ENCODE measurements around the gene SGCD.

SGCD gene

DNA sequence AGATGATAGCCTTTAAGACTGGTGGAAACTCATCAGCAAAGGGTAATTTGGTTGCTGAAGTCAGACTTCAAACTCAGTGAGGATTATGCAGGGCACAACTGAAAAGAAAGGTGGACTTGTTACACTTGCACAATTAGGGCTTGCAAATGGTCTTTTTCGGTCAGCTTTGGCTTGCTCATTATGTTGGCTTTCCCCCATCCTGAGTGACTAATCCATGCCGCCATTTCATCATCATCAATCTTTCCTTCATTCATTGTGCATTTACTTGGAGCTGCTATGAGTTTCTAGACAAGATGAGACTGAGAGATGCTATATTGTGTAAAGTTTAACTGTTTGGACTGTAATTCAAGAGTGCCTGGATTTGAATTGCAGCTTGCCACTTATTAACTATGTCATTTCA, 388.3 kb downstream of the SGCD start:
- no peak for DNase-seq

DNA sequence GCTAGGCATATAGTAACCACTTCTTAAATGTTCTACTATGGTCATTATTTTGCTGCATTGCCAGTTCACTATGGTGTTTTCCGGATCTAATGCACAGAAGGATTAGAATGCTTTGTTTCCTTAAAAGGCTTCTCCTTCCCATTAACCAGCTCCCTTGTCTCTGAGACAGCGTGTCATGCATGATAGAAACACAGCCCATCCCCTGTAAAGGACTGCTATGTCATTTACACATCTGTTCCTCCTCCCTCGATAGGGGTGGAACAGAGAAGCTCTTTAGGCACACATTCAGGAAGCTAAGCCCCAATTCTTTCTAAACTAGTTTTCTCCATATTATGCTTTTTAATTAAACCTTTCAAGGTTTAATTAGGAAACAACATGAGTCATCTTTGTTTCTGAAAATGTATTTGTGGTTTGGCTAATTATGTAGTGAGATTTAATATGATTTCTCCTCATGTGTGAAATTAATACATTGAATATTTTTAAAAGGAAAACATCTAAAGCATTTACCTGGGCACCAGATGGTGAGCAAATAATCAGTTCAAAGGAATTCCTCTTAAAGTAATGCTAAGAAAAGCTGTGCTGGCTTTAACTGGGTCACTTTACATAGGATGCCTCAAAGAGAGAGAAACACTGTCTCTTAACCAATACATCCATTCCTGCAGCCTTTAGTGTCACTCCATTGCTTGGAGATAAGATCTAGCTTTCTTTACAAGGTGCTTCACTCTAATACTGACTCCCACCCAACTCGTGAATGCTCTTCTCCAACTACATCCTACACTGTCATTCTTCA, 389.8 kb downstream of the SGCD start:
- no peak for DNase-seq

DNA sequence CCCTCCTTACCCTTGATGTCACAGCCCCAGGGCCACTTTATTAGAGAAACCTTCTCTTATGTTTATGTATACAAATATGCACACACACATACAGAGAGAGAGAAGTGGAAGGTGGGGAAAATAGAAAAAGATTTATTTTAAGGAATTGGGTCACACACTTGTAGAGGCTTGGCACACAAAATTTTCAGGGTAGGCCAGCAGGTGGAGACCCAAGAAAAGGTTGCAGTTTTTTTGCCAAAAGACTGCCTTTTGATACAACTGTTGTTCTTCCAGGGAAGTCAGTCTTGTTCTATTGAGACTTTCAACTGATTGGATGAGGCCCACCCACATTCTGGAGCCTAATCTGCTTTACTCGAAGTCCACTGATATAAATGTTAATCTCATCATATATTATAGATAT, 392.0 kb downstream of the SGCD start:
- no peak for DNase-seq

DNA sequence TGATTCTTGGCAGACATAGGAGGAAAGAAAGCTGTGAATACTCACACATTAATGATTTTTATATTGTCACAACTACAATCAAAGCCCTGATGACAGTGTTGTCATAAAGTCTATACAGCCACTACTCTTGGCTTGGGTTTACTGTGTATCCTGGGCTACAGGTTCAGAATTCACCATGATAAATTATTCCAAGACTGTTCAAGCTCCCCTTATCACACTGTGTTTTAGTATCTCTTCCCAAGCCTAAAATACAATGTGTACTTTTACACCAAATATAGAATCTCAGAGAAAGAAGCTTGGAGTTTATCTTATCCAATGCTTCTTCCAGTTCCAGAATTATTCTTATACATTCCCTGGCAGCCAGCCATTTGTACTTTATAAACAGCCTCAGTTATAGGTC, 395.4 kb downstream of the SGCD start:
- DNase-seq = no peak

DNA sequence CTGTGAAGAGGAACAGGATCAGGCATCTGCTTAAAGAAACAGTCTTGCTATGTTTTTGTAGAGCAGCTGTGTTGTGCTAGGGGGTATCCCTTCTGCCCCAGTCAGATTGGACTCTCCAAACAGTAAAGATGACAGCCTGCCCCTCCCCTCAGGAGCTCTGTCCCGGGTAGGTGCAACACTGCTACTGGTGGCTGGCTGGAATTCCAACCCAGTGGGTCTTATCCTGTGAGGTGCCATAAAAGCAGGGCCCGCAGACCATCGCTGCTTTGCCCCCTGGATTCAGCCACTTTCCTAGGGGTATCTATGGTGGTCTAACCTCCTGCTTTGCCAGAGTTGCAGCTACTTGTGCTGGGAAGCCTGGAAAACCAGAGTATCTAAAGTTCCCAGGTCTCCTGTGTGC, 408.5 kb downstream of the SGCD start:
- DNase-seq = no peak

DNA sequence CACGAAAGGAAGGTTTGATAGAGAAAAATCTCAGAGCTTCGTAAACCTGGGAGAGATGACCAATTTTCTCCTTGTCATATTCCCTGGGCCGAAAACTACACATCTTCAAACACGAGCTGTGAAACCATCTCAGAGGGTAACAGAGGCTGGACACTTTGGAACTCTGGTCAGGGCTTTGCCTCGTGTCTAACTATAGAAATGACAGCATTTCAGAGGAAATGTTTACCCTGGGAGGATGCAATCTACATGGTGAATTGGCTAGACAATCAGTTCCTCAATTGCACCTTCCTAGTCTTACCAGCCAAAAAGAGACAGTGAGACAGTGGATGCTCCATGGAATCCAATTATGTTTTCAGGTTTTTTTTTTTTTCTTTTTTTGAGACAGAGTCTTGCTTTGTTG, 414.6 kb downstream of the SGCD start:
- no peak for DNase-seq

DNA sequence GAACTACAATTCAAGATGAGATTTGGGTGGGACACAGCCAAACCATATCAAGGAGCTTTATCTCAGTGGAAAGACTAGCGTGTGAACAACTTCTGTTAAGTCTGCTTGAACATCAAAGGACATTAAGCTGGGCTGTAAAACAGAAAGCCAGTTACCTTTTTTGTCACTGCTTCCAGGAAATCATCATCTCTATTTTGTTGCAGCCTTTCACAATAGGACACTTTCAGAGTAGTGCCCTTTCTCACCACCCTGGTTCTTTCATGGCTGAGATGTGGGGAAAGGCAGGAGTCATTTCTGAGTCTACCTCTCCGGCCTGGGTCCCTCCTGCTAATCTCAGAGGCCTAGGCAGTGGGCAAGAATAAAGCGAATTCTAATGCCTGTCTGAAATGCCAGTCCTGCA, 426.9 kb downstream of the SGCD start:
- peak; percentile 20 to 27 for DNase-seq

DNA sequence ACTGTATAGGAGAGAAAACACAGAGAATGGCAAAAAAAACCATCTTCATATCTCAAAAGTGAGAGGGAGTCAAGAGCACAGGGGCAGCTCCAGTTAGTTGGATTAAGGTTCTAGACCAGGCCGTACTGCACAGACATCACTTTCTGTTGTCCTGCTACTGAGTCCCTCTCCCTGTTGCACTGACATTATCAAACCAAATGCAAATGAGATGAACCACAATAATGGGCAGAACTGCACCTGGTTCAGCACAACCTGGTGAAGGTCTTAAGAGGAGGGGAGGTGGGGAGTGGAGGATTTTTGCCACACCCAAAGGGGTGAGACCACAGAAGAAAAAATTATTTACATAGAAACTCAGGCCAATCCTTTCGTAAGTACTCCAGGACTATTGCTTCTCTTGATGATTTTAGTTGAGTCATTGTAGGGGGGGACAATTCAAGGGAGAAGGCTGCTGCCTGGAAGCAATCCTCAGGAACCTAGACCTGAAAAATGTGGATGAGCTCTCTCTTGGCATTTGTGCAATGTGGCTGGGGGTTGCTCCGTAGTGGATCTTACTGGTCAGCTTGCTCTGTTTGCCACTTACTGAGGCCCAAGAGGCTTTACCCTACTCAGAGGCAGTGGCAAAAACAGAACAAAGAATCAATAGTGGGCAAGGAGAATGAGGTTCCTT, 428.6 kb downstream of the SGCD start:
- no peak for DNase-seq

DNA sequence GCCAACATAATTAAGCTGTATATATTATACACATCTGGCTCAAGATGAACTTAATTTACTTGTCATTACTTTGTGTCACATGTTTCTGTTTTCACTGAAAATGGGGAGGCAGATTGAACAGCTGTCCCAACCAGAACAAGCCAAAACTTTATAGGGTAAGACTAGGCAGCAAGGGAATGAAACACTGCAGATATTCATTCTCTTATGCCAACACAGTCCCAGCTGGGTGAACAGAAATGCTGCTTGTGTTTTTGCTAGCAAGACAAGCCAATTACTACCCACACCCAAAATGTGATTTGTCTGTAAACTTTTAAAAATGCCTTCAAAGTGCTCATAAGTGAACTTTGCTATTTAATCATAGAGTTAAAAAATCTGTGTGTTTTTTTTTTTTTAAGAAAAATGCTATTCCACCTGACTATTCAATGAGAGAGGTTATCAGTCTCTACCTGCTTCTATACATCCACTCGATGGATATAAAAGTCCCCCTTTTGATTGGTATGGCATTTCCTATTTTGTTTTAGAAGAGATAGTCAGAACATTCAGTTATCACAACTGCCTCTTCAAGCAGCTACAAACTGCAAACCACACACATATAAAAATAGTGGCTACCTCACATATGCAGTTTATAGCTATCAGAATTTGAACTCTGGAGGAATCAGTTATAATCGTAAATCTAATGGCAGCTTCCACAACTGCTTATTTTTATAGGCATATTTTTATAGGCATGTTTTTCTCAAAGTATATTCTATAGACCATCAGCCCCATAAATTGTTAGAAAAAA, 431.2 kb downstream of the SGCD start:
- no peak for DNase-seq

DNA sequence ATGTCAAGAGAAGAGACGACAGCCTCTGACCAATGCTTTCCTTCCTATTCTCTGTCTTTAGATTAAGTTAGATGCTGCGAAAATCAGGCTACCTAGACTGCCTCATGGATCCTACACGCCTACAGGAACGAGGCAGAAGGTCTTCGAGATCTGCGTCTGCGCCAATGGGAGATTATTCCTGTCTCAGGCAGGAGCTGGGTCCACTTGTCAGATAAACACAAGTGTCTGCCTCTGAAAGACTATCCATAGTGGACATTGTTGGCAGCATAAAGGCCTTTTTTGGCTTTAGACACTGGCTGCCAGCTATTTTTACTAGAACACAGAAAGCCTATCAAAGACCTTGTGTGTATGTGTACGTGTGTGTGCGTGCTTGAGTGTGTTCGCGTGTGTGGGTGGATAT, 432.2 kb downstream of the SGCD start:
- DNase-seq = no peak

DNA sequence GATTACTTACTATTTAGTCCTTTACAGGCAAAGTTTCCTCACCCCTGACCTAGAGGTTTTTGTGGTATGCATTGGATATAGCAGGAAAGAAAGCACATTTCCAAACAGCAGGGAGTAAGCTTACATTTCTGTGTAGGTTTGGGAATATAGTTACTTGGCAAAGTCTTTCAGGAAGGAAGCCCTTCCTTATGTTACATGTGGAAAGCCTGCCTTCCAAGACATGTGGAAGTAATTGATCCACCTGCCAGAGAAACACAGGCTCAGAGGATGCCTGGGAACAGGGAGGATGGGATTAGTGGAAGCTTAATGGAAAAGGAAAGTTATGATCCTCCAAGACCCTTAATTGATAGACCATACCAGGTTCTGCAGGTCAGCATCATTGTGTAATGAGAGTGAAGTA, 435.8 kb downstream of the SGCD start:
- DNase-seq = no peak

DNA sequence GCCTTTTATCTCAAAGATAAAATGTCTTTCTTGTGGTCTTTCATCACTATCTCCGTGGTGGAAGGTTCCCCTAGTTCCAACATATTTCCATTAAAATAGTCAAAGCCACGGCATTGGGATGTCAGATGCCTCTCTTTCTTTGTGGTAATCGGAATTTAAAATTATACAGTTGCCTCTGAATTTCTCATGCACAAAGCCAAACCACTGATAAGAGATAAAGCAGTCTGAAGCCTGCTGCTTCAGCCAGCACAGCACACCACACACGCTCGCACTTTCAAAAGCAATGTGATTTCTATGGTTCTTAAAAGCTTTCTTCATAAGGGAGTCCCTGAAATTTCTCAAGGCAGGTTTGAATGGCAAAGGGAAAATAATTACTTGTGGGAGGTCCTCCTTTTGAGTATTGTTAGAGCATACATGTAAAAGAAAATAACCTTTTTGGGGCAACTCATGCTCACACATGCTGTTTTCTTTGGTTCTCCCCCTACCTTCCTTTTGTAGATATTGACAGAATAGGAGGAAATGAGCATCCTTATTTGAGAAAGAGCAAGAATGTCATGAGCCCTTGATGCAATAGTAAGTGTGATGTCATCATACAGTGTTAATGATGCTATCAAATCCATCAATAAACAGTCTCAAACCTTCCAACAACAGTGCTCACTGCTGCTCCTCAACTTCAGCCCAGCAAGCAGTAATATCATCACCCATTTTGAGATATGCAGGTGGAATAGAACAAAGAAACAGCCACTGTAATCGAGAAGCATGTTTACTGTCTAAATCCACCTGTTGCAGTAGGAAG, 437.4 kb downstream of the SGCD start:
- DNase-seq = no peak

DNA sequence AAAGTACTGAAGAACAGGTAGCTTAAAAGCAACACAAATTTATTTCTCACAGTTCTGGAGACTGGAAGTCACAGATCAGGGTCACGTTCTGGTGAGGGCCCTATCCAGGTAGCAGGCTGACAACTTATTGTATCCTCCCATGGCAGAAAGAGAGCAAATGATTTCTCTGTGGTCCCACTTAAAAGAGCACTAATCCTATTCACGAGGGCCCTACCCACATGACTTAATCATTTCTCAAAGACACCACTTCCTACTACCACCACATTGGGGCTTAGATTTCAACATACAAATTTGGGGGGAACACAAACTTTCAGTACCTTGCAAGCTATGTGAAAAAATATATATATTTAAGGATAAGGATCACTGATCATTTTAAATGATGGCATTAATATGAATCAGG, 447.3 kb downstream of the SGCD start:
- DNase-seq = no peak

DNA sequence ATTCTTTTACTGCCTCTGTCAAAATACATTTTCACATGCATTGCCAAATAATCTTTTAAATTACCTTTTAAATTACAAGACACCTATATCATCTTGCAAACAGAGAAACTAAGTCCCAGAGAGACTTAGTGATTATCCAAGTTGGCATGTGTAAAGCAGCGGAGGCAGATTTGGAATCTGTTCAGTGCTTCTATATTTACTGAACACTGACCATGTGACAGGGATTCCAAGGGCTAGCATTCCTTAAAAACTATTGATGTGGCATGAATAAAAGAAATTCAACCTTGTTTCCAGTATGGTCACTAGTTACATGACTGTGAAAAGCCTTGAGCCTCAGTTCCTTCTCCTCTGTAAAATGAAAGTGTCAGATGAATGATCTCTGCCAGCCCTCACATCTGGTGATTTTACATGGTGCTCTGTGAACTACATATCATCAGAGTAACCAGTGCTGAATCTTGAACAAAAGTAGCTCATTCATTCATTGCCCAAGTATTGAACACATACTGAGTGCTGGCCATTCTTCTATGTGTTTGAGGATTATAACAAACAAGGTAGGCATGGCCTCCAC, 451.3 kb downstream of the SGCD start:
- DNase-seq = no peak

DNA sequence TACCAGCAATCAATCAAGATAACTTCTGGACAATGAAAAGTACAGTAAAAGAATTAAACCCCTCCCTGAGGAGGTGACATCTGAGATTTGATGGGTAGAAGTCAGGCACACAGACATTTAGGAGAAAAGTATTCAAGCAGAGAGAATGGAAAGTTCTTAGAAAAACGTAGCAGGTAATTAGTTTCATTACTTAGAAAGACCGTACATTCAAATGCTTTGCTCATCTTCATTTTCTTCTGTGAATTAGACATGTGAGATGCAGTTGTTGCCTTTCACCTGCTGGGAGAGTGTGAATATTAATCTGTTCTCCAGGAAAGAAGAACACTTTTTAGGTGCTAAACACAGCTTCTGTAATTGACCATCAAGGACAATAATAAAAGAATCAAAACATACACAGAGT, 451.8 kb downstream of the SGCD start:
- no peak for DNase-seq

DNA sequence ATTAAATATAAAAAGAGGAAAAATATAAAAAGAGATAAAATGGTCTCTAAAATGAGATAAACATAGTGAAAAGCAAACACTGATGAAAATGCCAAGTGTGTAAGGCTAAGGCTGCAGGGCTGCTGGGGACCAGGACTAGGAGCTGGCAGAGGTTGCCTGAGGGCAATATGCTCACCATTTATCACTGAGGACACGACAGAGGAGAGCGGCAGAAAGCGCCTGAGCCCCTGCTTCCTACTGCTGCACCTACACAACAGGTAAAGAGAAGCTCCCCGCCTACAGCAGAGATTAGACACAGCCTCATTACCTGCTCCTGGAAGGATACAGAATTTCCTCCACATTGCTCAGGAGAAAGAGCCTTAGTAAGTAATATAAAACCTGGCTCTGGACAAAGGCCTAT, 452.5 kb downstream of the SGCD start:
- DNase-seq = no peak

DNA sequence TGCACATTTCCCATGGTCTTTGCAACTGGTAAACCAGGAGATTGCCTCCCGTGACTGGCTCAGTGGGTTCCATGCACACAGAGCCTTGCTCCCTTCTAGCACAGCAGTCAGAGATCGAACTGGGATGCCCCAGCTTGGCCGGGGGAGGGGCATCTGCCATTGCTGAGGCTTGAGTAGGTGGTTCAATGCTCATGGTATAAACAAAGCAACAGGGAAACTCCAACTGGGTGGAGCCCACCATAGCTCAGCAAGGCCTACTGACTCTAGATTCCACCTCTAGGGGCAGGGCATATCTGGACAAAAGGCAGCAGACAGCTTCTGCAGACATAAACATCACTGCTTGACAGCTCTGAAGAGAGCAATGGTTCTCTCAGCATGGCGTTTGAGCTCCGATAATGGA, 456.1 kb downstream of the SGCD start:
- DNase-seq = no peak

DNA sequence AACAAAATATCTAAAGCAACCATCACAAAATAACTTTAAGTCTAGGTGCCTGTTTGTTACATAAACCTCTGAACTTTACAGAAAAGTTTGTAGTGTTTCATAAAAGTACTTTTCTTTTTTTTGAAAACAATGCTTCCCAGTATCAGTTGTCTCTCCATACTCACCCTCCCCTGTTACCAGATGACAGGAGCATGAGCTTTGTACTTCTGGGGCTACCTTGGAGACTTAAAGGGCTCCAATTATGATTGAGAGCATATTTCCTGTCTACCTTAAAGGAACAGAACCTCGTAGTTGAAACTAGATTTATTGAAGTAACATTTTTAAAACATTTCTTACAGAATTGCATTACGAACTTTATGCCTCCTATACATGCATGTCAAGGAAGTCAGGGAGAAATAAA, 467.7 kb downstream of the SGCD start:
- DNase-seq = no peak

DNA sequence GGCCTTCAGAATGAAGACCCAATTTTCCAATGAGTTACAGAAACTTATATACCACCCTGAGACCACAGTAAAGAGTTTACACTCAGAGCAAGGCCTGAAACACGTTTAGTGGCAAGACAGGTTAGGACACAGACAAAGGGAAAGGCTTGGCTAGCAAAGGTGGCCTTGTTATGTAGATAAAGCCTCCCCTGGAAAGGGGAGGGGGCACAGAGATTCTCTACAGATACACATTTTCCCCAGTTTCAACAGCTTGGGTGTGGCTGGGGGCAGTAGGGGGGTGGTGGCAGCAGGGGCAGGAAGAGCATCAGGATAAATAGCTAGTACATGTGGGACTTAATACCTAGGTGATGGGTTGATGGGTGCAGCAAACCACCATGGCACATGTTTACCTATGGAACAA, 471.2 kb downstream of the SGCD start:
- DNase-seq = no peak

DNA sequence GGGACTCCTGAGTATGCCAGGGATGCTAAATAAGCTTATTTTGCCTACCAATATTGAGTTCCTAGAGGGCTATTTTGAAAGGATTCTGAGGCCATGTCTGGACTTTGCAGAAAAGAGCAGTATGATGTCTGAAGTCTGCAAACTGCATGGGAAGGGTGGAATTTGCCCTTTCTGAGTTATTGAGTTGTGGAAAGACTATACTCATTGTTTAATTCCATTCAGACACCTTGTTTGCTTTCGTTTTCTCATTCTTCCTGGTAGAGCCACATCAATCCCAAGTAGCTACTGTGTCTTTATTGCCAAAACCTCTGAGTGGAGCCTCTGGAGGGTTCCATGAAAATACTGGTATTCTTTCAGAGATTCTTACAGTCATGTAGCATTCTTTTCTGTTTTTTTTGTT, 472.2 kb downstream of the SGCD start:
- no peak for DNase-seq

DNA sequence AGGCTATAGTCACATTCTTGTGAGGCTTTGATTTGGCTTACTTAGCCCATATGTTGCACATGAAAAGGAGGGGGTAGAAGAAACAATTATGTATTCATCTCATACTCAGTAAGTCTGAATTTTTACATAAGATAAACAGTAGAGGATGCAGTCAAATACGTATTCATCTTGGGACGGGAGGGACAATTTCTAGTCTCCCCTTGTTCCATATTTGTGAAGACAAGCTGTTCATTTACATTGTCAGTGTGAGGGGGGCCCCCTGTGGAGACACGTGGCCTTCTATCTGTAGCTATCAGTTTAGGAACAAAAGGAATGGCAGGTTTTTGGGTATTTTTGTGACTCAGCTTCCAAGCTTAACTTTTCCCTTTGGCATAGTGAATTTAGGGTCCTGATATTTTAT, 474.0 kb downstream of the SGCD start:
- DNase-seq = no peak

DNA sequence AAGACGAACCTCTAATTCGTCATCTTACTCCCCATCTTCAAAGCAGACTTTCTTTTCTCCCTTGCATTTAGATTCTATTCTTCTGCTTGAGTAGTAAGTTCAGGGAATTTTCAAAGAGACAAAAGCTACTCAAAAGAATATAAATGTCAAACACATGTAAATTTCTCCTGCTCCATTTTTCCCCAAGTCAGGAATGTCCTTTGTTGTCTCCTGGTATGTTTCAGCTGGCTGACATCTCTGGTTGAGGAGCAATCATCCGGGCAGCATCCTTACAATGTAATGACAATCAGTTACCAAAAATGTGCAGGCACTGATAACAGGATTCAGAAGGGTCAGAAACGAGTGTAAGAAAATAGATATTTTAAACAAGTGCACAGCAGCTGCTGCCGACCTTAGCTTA, 475.5 kb downstream of the SGCD start:
- DNase-seq = no peak

DNA sequence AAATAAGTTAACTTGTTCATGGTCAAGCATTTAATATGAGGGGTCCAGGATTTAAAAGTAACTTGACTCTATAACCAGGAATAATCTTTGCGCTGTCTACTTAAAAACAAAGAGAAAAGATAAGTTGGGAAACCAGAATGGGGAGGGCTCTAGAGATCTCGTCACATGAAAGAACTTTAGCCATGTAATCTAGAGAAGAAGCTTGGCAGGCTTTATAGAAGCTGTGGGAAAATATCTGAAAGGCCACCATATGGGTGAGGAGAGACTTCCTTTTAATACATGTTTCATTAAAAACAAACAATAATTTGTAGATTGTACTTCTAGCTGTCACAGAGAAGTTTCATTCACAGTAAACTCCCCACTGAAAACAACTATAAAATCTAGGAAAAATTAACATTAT, 476.4 kb downstream of the SGCD start:
- DNase-seq = no peak

Data from activated T-cell treated with anti-CD3 and anti-CD28 coated beads, Interleukin-2, amount 50 U/mL, for 48 hours (primary cell).